Measurements from ENCODE around the gene GRM5. TPM values are rescaled to one million over a fixed set of nuclear protein-coding genes. Genes with fewer than 3 reads are reported as not detected.
"Not testable (repeated sequence)": the region's sequence is repeated elsewhere in the genome, so short reads cannot be mapped to it uniquely, and the experiment has no call there.

Gene GRM5
- total RNA-seq, 1 experiment from 2014 or later = 0.34 TPM

DNA sequence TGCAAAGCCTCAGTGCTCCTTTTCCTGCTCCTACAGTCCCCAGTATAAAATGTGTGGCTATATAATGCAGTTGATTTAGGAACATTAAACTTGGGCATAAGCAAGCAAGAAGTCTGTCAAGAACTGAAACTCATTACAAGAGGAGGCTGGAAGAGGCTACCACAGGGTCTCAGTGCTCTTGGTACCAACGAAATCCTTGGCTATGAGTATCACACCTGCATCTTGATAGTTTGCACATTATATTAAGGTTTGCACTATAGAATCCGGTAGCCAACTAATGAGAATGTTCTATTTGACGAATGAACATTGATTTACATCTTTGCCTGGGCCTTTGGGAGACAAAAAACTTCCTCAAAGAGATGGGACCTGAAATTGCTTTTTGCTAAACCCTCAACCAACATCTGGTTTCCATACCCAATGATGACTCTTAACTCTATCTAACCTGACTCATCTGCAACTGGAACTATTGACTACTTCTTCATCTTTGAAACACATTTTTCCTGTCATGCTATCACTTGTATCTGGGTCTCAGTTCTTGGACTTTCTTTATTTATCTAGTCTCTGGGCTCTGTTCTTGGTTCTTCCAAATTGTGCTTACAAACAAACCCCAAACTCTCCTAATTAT, 521.0 kb downstream of the GRM5 start:
- no peak for DNase-seq (ENCODE audit: low read depth)

DNA sequence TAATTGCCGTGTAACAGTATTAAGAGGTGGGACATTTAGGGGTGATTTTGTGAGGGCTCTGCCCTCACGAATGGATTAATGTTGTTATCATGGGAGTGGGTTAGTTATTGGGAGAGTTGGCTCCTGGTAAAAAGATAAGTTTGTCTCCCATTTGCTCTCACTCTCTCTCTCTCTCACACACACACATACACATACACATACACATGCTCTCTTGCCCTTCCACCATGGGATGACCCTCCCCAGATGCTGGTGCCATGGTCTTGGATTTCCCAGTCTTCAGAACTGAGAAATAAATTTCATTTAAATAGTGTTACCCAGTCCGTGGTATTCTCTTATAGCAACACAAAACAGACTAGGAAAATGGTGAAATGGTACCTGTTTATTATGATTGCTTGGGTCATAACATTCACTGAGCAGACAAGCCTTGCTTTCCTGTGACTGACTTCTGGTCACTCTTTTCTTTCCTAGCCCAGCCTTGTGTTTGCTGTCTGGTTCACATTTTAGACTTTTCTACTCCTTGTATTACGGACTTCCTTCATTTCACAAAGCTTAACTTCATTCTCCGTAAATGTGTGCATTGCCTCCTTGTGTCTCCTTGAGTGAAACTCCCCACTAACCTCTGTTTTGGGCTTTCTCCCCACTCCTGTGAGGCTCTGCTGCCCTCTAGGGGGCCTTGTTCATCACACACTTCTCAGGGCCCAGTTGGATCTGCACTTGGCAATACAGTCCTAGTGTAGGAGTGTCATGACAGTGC, 521.7 kb downstream of the GRM5 start:
- DNase-seq (ENCODE audit: low read depth) = peak; percentile 90

DNA sequence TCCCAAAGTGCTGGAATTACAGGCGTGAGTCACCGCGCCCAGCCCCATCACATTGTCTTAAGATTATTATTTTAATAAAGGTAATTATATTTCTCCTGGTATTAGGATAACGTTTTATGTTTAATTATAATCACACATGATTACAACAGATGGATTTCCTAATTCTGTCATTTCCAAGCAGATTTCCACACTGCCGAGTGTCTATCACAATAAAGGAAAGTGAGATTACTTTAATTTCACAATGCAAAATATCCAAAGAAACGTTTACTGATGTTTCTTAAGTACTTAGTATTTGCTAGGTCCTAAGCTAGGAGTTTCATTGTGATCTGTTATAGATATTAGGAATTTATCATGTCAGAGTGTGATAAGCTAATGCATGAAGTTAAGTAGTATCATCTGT, 524.8 kb downstream of the GRM5 start:
- DNase-seq (ENCODE audit: low read depth) = no peak

DNA sequence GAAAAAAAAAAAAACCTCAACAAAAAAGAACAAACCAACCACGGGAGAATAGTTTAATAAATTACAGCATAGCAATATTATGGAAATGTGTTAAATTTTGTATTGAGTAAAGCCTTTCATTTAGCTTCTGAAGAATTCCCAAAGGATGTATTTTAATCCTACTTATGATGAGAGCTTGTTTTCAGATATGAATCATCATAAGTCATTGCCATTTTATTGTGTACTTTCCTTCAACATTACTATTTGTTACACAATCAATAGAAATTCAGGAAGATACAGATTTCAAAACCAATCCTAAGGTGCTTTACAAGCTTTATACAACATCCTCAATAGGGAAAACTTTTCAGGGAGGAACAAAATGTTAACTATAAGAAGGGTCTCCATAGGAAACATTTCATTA, 527.7 kb downstream of the GRM5 start:
- DNase-seq (ENCODE audit: low read depth) = peak; percentile 72

DNA sequence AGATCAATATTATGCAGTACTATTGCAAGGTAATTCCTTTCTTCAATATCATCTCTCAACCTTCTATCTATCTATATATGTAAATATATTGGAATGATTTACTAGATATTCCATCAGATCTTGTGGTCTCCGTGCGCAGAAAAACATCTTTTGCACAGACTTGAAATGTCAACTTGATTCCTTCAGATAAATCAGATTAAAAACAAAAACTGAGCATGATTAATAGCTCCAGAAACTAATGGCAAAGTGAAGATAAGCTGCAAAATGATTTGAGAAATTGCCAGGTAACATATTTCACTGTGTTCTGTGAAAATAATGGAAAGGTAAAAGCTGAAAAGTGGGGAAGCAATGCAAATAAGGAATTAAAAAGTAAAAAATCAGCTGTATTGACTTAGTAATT, 528.2 kb downstream of the GRM5 start:
- DNase-seq (ENCODE audit: low read depth) = no peak

DNA sequence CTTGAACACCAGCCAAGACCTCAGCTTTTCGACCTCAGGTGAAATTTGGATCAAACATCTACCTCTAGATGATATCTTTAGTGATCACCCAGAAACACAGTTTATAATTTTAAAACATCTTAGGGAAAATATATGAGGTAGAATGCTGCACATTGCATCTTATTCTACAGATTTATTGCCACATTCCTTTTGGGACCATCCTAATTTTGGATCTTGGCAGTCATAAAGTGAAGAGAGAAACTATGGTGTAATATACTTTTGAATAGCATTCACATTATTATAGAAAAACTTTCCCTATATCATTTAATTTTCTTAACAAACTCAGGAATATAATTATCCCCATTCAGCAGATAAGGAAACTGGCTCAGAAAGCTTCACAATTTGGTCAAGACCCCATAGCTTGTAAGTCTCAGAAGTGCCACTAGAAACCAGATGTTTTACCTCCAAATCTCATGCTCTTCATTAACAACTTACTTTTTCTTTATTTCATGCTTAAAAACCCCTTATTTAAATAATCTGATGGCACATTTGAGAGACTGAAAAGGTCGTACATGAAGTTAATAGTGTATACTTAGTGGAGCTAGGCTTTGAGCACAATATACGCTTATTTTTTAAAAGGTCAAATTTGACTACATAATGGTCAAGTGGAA, 529.0 kb downstream of the GRM5 start:
- DNase-seq (ENCODE audit: low read depth) = no peak

DNA sequence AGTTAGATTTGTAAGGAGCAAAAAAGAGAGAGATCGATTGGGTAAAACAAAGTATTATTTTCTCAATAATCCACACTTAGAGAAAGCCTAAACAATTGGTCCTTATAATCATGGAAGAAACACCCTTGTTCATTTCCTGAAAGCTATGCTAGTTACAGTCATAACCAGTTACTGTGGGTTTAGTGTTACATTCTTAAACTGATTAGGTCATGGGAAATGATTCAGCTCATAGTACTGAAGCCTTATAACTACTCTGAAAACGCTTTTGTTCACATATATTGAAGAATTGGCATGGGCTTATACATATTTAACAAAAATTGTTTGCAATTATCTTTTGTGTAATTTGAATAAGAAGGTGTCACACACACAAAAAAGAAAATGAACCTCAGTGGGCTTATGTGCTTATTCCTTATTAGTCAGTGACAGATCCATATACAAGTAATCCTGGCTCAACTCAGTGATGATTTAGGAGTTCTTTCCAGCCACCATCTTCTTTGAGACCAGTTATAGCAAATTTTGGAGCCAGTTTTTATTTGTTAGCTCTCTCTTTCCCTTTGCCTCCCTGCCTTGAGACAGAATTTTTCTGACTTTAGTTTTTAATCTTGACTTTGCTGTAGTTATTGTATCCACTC, 529.8 kb downstream of the GRM5 start:
- peak; percentile 92 for DNase-seq (ENCODE audit: low read depth)

DNA sequence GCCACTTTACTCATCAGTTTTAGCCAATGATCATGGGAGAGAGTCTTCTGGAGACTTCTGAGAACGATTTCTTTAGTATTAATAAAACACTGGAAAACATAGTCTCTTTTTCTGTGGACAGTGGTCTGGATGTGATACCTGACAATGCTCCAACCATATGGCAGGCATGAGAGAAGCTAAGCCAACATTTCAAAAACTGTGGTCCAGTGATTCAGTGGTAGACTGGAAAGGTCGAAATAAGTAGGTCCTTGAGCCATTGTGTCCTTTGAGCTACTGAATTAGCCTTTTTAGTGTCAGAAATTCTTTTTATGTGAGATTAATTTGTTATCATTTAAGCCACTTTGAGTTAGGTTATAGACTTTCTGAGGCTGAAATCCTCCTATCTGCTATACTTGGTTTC, 530.5 kb downstream of the GRM5 start:
- peak; percentile 12 for DNase-seq (ENCODE audit: low read depth)

DNA sequence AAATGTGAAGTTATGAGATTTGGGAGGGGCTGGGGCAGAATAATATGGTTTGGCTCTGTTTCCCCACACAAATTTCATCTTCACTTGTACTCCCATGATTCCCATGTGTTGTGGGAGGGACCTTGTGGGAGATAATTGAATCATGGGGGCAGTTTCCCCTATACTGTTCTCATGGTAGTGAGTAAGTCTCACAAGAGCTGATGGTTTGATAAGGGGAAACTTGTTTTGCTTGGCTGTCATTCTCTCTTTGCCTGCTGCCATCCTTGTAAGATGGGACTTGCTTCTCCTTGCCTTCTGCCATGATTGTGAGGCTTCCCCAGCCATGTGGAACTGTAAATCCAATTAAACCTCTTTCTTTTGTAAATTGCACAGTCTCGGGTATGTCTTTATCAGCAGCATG, 531.1 kb downstream of the GRM5 start:
- not testable (repeated sequence) for DNase-seq (ENCODE audit: low read depth)

DNA sequence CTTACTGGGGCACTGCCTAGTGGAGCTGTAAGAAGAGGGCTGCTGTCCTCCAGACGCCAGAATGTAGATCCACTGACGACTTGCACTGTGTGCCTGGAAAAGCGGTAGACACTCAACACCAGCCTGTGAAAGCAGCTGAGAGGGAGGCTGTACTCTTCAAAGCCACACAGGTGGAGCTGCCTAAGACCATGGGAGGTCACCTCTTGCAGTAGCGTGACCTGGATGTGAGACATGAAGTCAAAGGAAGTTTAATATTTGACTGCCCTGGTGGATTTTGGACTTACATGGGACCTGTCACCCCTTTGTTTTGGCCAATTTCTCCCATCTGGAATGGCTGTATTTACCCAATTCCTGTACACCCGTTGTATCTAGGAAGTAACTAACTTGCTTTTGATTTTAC, 531.6 kb downstream of the GRM5 start:
- DNase-seq (ENCODE audit: low read depth) = no peak

DNA sequence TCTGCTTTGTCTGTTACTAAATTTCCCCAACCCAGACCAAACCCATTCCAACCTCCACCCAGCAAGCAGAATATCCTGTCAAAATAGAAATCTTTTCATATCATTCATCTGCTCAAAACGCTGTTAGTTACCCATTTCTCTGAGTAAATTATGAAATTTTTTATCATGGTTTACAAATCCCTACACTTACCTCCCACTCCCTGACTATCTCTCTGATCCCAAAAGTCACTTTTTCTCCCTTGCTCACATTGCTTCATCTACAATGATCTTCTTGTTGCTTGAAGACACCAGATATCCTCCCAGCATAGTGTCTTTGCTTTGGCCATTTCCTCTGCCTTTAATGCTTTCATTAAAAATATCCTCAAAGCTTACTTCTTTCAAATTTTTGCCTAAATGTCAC, 532.8 kb downstream of the GRM5 start:
- no peak for DNase-seq (ENCODE audit: low read depth)

DNA sequence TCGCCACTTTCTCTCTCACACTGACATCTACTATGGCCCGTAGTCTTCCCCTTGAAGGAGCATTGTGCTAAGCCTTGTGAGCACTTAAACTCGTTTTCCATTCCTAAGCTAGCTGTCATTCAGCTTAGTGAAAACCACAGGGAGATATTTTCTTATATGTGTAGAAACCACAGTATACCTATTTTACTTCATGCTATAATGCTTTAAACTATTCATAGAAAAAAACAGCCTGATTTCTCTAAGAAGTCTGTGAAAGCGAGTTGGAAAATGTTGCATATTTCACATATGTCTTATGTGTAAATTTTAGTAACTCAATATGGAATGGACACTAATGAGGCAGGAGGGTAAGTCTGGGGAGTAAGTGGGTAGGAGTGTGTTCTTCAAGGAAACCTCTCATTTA, 534.0 kb downstream of the GRM5 start:
- no peak for DNase-seq (ENCODE audit: low read depth)

DNA sequence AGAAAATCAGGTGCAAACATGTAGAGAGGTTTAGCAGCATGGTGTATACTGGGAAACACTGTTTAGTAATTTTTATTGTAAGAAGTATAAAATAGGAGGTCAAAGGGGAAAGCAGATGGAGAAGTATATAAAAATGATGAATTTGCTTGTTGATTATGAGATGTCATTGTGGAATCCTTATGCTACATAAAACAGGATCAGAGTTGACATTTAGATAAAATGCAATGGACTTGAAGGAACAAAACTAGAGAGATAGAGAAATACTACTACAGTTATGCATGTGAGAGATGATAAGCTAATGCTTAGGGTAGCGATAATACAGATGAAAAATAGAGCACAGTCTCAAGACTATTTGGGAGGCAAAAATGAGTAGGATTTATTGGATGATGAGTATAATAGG, 536.4 kb downstream of the GRM5 start:
- no peak for DNase-seq (ENCODE audit: low read depth)

DNA sequence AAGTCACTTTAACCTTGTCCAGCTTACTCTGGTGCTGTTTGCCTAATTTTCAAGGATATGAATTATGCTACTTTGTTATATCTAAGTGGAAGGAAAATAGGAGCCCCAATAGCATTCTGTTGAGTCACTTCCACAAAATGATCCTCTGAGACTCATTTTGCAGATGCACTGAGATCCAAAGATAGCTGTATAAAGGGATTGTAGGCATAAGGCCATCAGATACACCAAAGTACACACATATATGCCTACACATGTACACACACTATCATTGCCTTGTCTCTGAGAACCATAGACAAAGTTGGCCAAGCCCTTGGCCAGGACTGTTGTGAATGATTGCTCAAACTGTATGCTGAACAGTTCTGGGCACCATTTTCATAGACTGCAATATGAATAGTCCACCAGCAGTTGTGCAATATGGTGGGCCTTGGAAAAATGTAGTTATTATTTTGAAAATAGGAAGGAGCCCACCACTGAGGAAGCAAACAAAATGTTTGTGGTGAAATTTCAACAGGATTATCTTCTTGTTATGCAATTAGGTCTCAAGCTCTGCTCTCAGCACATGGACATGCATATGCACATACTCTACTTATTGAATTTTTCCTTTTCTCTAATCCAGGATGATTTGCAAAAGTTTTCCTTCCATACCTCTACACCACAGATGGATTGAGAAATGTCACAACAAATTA, 542.3 kb downstream of the GRM5 start:
- peak; percentile 61 for DNase-seq (ENCODE audit: low read depth)

DNA sequence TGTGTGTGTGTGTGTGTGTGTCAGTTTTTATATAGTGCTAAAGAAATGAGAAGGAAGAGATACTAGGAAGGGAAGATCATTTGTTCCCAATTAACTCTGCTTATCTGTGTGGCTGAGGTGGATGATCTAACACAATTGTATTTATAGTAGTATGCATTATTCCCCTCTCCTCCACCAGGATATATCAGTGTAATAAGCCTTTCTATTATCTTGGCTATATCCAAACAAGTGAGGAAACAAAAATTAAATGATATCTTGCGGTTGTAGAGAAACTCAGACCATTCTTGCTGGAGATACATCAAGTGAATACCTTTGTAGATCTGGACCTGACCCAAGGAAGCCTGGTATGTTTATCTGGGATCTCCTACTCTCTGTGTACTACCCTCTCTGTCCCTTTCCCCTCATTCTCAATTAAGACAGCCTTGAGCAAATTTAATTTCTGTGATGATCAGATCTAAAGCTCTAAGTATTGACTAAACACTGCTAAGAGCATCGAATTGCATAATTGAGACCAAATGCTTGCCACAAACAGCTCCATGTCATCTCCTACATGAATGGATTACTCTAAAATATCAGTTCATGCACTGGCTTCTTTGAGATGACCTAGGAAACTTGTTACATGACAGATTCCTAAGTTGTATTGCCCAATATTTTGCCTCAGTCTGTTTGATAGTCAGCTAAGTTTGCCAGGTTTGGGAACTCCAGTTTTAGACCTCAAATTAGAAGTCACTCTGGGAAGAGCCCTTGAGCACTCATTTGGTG, 543.0 kb downstream of the GRM5 start:
- no peak for DNase-seq (ENCODE audit: low read depth)

DNA sequence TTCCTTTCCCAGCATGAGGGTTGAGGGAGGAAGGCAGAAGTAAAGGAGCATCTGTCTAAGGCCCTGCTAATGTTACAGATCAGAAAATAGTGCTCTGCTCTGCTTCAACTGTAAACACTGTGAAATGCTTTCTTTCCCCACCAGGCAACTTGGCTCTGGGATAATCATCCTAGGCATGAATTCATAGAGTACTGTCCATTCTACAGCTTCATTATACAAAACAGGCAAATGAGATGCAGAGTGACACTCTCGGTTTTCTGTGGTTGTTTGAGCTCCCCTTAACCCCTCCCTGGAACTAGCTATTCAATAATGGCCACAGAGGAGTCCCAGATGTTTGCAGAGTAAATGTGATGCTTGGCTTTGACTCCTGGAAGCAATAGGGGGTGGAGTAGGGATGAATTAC, 544.0 kb downstream of the GRM5 start:
- DNase-seq (ENCODE audit: low read depth) = no peak

DNA sequence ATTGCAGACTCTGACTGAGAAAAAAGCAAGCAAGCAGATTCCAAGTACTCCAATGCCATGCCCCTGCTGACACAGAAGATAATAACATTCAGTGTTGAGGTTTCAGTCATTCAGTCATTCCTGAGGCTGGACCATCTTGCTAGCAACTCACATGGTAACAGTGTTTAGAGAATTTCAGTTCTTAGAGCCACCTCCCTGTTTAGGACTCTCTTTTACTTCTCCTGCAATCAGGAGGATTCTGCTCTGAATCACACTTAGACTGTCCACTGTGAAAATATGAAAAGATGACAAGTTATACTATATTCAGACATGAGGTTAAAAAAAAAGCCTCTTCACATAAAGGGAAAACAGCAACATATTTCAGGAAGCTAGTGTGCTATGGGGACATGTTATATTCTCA, 544.4 kb downstream of the GRM5 start:
- no peak for DNase-seq (ENCODE audit: low read depth)

DNA sequence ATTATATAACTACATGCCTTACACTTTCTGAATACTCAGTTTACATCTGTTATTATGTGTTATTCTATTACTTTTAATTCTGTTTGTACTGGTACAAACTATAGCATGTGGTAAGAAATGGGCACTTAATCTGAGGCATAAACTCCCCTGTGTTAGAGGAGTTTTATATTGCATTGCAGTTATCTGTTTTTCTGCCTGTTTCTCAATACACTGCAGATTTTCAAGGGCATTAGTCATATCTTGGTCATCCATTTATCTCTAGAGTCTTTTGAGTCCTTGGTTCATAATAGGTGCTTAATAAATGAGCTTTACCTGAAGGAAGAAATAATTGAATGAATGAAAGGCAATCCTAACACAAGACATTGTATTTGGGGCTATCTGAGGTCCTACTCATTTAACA, 545.4 kb downstream of the GRM5 start:
- no peak for DNase-seq (ENCODE audit: low read depth)

DNA sequence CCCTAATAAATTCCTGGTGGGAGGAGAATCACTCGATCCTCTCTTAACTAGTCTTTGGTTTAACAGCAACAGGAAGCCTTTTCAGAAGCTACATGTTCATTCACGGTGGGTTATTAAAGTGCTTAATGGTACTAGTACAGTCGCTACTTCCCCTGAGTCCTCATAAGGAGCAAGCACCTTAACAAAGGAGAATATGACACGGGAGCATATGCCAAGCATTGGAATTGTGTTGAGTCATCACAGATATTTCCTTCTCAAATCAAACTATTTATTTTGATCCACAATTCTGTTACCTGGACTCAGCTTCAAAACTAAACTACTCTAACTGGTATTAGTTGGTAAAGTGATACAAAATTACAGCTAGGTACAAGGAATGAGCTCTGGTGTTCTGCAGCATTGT, 550.8 kb downstream of the GRM5 start:
- no peak for DNase-seq (ENCODE audit: low read depth)

DNA sequence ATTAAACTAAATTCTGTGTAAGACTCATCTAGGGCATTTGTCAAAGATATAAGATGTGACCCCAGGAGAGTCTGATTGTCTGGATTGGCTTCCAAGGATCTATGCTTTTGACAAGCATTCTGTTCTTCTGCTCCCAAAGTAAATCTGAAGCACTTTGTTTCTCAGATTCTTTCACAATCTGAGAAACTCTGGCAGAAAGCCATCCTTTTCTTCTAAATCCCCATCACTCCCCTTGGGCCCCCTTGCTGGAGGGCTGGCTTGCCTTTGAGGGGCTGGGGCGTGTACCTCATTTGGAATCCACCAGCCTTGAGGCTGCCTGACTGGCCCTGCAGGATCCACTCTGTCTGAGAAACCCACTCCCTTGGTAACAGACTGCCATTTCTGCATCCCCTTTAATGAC, 554.8 kb downstream of the GRM5 start:
- DNase-seq (ENCODE audit: low read depth) = no peak

Measured in HT1080 (cell line).